Neural cell (in vitro differentiated cells): ENCODE data around the gene SCAI. TPM values are rescaled to one million over a fixed set of nuclear protein-coding genes. Genes with fewer than 3 reads are reported as not detected.

Experiments used
- H2AFZ ChIP-seq: fragments of 200-600, 300-800 bp; sonication (generic), shearing (Covaris generic); 2 replicates; pipeline ENCODE4 v1.6.0; 2014; ENCODE audit warnings: low read depth, mild to moderate bottlenecking, antibody characterized with exemption, low read length, moderate library complexity
- H3F3A ChIP-seq: fragments of 200-600 bp; shearing (Covaris generic); 2 replicates; pipeline ENCODE4 v1.6.1; 2016; ENCODE audit warnings: mild to moderate bottlenecking, moderate library complexity, mixed read lengths, antibody characterized with exemption, low read length; ENCODE audit not compliant: insufficient read depth, poor library complexity, severe bottlenecking
- H3K27ac ChIP-seq: fragments of 200-600, 300-800 bp; sonication (generic), shearing (Covaris generic); 2 replicates; pipeline ENCODE4 v1.5.1; 2014; ENCODE audit warnings: mild to moderate bottlenecking, low read length, moderate library complexity
- H3K27me3 ChIP-seq: fragments of 300-800, 200-600 bp; sonication (generic), shearing (Covaris generic); 2 replicates; pipeline ENCODE4 v1.6.0; 2014; ENCODE audit warnings: mild to moderate bottlenecking, low read depth, low read length, moderate library complexity; ENCODE audit not compliant: insufficient read depth
- H3K36me3 ChIP-seq: fragments of 300-800, 200-600 bp; sonication (generic), shearing (Covaris generic); 2 replicates; pipeline ENCODE4 v1.5.1; 2014; ENCODE audit warnings: mild to moderate bottlenecking, antibody characterized with exemption, low read length, moderate library complexity; ENCODE audit not compliant: insufficient read depth
- H3K4me2 ChIP-seq: fragments of 300-800, 200-600 bp; sonication (generic), shearing (Covaris generic); 2 replicates; pipeline ENCODE4 v1.6.0; 2014; ENCODE audit warnings: mild to moderate bottlenecking, low read length
- H3K4me3 ChIP-seq: fragments of 300-800, 200-600 bp; sonication (generic), shearing (Covaris generic); 2 replicates; pipeline ENCODE4 v1.5.1; 2014; ENCODE audit warnings: mild to moderate bottlenecking, low read length, moderate library complexity
- H3K79me2 ChIP-seq: fragments of 200-600 bp; shearing (Covaris generic); replicated peaks from 2 replicates; pipeline ENCODE4 v1.6.0; 2014; ENCODE audit warnings: mild to moderate bottlenecking, low read length, moderate library complexity; ENCODE audit not compliant: insufficient read depth
- H3K9ac ChIP-seq: fragments of 300-800, 200-600 bp; sonication (generic), shearing (Covaris generic); 2 replicates; pipeline ENCODE4 v1.6.1; 2016; ENCODE audit warnings: mild to moderate bottlenecking, low read length, mixed read lengths
- H3K9me2 ChIP-seq: fragments of 200-600 bp; shearing (Covaris generic); 2 replicates; pipeline ENCODE4 v1.6.1; 2016; ENCODE audit warnings: mild to moderate bottlenecking, low read length, mixed read lengths; ENCODE audit not compliant: insufficient read depth
- H3K9me3 ChIP-seq: fragments of 200-600, 300-800 bp; sonication (generic), shearing (Covaris generic); 2 replicates; pipeline ENCODE4 v1.6.1; 2016; ENCODE audit warnings: mild to moderate bottlenecking, mixed run types, low read length, moderate library complexity, mixed read lengths
- H4K20me1 ChIP-seq: fragments of 200-600 bp; shearing (Covaris generic); 2 replicates; pipeline ENCODE4 v1.6.1; 2016; ENCODE audit warnings: mild to moderate bottlenecking, mixed run types; ENCODE audit not compliant: insufficient read depth
- EP300 ChIP-seq: fragments of 450-650 bp; conservative IDR thresholded peaks from 2 replicates; pipeline ENCODE4 v1.6.1; 2014; ENCODE audit warnings: antibody characterized with exemption, mild to moderate bottlenecking, moderate library complexity; ENCODE audit not compliant: poor library complexity, severe bottlenecking
- EZH2 ChIP-seq: fragments of 200-600, 300-800 bp; shearing (Covaris generic), sonication (generic); IDR thresholded peaks from 2 replicates; pipeline ENCODE4 v1.6.1; 2014; ENCODE audit warnings: antibody characterized with exemption, low read length, borderline replicate concordance, mild to moderate bottlenecking; ENCODE audit not compliant: insufficient read depth, poor library complexity, severe bottlenecking
- MXI1 ChIP-seq: fragments of 450-650 bp; conservative IDR thresholded peaks from 2 replicates; pipeline ENCODE4 v1.6.1; 2014; ENCODE audit warnings: antibody characterized with exemption, mild to moderate bottlenecking; ENCODE audit not compliant: poor library complexity, severe bottlenecking
- POLR2AphosphoS5 ChIP-seq: IDR thresholded peaks from 2 replicates; pipeline ENCODE4 v1.6.1; 2012
- RAD21 ChIP-seq: fragments of 450-650 bp; conservative IDR thresholded peaks from 2 replicates; pipeline ENCODE4 v1.6.1; 2014; ENCODE audit warnings: antibody characterized with exemption, mild to moderate bottlenecking, moderate library complexity
- SMC3 ChIP-seq: fragments of 450-650 bp; conservative IDR thresholded peaks from 2 replicates; pipeline ENCODE4 v1.6.1; 2014; ENCODE audit warnings: antibody characterized with exemption, mild to moderate bottlenecking, moderate library complexity; ENCODE audit not compliant: poor library complexity
- TAF1 ChIP-seq: IDR thresholded peaks from 2 replicates; pipeline ENCODE4 v1.6.1; 2012; ENCODE audit warnings: low read depth
- polyA plus RNA-seq: library from polyadenylated mRNA; depleted of rRNA; stranded (reverse); fragments of >200 nt; gene quantifications from 2 replicates; pipeline ENCODE4 v1.2.3, GENCODE V29; 2014
- TF ChIP-seq, protein P1 (sequence below): fragments of 450-650 bp; IDR thresholded peaks from 2 replicates; pipeline ENCODE4 v1.5.1; 2014; ENCODE audit warnings: antibody characterized with exemption, mild to moderate bottlenecking, moderate library complexity; ENCODE audit not compliant: poor library complexity, severe bottlenecking
- TF ChIP-seq, protein P2 (sequence below): IDR thresholded peaks from 2 replicates; pipeline ENCODE4 v1.6.1; 2012; ENCODE audit warnings: borderline replicate concordance

Gene SCAI
- polyA plus RNA-seq, 1 donor from 2014 or later: 43.2 TPM

DNA sequence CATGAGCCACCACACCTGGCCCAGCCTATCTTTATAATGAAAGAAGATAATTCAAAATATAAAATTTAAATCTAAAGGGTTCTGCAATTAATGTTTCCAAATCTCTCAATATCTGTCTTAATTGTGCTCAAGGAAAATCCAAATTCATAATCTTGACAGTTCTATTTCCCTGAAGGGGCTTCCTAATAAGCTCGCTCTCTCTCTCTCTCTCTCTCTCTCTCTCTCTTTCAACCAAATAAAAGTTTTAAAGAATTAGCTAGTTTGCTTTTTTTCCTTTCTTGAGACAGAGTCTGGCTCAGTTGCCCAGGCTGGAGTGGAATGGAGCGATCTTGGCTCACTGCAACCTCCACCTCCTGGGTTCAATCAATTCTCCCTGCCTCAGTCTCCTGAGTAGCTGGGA, 13.2 kb upstream of the SCAI start:
- Histone ChIP-seq H3K27me3 (no peaks in the 10 kb centered on the region), H3K4me2 (no peak overlapping the region), H3K9me3 (no peaks in the 10 kb centered on the region), H2AFZ (no peak overlapping the region), H3F3A (no peaks in the 10 kb centered on the region), H3K36me3 (peaks cover 4% of the 10 kb centered on the region), H3K4me3 (no peak overlapping the region), H3K9me2 (no peaks in the 10 kb centered on the region), H3K9ac (no peak overlapping the region), H3K79me2 (peaks cover 3% of the 10 kb centered on the region), H4K20me1 (no peaks in the 10 kb centered on the region), H3K27ac (no peak overlapping the region)
- TF ChIP-seq EP300: no peak
- no peak for TF ChIP-seq RAD21
- TF ChIP-seq EZH2: no peak
- no peak for TF ChIP-seq SMC3
- TF ChIP-seq MXI1: no peak
- TF ChIP-seq TAF1: no peak
- TF ChIP-seq POLR2AphosphoS5: no peak
- TF ChIP-seq, protein P1, sequence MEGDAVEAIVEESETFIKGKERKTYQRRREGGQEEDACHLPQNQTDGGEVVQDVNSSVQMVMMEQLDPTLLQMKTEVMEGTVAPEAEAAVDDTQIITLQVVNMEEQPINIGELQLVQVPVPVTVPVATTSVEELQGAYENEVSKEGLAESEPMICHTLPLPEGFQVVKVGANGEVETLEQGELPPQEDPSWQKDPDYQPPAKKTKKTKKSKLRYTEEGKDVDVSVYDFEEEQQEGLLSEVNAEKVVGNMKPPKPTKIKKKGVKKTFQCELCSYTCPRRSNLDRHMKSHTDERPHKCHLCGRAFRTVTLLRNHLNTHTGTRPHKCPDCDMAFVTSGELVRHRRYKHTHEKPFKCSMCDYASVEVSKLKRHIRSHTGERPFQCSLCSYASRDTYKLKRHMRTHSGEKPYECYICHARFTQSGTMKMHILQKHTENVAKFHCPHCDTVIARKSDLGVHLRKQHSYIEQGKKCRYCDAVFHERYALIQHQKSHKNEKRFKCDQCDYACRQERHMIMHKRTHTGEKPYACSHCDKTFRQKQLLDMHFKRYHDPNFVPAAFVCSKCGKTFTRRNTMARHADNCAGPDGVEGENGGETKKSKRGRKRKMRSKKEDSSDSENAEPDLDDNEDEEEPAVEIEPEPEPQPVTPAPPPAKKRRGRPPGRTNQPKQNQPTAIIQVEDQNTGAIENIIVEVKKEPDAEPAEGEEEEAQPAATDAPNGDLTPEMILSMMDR: no peak
- TF ChIP-seq, protein P2, sequence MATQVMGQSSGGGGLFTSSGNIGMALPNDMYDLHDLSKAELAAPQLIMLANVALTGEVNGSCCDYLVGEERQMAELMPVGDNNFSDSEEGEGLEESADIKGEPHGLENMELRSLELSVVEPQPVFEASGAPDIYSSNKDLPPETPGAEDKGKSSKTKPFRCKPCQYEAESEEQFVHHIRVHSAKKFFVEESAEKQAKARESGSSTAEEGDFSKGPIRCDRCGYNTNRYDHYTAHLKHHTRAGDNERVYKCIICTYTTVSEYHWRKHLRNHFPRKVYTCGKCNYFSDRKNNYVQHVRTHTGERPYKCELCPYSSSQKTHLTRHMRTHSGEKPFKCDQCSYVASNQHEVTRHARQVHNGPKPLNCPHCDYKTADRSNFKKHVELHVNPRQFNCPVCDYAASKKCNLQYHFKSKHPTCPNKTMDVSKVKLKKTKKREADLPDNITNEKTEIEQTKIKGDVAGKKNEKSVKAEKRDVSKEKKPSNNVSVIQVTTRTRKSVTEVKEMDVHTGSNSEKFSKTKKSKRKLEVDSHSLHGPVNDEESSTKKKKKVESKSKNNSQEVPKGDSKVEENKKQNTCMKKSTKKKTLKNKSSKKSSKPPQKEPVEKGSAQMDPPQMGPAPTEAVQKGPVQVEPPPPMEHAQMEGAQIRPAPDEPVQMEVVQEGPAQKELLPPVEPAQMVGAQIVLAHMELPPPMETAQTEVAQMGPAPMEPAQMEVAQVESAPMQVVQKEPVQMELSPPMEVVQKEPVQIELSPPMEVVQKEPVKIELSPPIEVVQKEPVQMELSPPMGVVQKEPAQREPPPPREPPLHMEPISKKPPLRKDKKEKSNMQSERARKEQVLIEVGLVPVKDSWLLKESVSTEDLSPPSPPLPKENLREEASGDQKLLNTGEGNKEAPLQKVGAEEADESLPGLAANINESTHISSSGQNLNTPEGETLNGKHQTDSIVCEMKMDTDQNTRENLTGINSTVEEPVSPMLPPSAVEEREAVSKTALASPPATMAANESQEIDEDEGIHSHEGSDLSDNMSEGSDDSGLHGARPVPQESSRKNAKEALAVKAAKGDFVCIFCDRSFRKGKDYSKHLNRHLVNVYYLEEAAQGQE: no peak

DNA sequence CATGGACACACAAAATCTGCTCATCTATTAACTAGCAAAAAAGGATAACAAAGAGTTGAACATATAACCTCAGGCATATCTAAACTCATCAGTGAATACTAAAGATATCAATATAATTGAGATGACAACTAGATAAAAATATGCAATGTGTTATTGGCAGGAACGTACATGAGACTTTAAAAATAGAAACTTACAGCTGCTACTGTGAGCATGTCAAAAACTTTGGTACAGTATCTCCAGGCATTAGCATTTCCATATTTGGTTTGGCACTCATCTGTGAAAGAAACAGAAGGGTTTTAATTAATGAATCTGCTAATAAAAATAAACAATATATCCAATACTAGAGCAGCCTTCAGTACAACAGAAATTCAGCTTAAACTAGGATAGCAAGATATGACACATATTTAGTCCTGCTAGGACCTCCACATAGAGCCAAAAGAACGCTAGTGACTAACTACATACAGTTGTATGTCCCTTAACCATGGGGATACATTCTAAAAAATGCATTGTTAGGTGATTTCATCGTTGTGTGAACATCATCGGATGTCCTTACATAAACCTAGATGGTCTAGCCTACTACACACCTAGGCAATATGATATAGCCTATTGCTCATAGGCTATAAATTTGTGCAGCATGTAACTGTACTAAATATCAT, 10.5 kb upstream of the SCAI start:
- Histone ChIP-seq H3K4me3 (no peak overlapping the region), H3K27me3 (no peaks in the 10 kb centered on the region), H3F3A (no peaks in the 10 kb centered on the region), H4K20me1 (no peaks in the 10 kb centered on the region), H3K9me3 (no peaks in the 10 kb centered on the region), H2AFZ (no peak overlapping the region), H3K9me2 (no peaks in the 10 kb centered on the region), H3K4me2 (no peak overlapping the region), H3K27ac (no peak overlapping the region), H3K9ac (no peak overlapping the region), H3K79me2 (no peaks in the 10 kb centered on the region), H3K36me3 (peaks cover 4% of the 10 kb centered on the region)
- TF ChIP-seq, protein P1: no peak
- TF ChIP-seq TAF1: no peak
- TF ChIP-seq, protein P2: no peak
- TF ChIP-seq POLR2AphosphoS5: no peak
- no peak for TF ChIP-seq RAD21
- no peak for TF ChIP-seq SMC3
- no peak for TF ChIP-seq MXI1
- no peak for TF ChIP-seq EZH2
- TF ChIP-seq EP300: no peak
